Activated CD8-positive, alpha-beta memory T cell treated with anti-CD3 and anti-CD28 coated beads for 24 hours (primary cell): ENCODE results near the gene TTC12.

Source experiments
- DNase-seq: peaks from one replicate; pipeline ENCODE4 v3.0.0-alpha.2; 2020

TTC12 gene

DNA sequence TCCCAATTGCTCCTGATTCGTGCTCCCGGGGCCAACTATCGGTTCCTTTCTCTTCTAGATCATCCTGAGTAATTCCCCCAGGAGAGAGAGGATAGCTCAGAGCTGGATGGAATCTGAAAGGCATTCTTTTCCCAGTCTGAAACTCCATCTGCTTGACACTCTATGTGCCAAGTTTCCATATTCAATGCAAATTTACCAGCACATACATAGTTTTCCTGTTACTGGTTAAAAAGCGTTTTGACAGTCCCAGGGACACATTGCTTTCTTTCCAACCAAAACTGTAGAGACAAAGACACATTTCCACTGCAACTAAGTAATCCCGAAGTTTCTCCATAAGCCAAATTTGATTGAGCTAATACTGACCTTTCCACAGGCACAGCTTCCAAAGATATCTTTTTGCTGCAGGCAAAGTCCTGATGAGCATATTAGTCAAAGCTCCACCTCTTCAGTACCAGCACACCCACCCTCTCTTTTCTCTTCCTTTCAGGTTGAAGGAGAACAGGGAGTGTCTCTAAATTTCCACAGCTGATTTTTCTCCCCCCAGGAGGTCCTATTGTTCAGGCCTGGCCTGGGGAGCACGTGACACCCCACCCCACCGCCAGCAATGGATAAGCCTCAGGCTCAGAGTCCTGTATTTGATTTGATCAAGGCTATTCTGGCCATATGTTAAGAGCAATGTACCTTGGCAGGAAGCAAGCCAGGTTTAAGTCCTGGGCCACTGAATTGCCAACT lies 63.5 kb downstream of the TTC12 start:
- no peak for DNase-seq

DNA sequence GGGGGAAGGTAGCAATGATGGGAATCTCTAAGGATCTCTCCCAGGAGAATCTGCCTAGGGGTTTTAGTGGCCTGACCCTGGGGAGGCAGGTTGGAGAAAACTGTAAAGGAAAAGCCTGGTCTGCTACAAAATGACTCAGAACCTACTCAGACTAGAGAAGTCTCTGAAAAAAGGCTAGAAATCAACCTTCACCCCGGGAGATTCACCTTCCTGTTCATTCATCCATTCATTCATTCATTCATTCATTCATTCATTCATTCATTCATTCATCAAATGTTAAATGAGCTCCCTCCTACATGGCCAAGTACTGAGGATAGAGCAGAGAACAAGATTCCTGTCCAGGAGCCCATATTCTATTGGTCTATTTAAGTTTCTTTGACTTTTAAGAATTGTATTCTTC lies 64.3 kb downstream of the TTC12 start:
- DNase-seq: no peak

DNA sequence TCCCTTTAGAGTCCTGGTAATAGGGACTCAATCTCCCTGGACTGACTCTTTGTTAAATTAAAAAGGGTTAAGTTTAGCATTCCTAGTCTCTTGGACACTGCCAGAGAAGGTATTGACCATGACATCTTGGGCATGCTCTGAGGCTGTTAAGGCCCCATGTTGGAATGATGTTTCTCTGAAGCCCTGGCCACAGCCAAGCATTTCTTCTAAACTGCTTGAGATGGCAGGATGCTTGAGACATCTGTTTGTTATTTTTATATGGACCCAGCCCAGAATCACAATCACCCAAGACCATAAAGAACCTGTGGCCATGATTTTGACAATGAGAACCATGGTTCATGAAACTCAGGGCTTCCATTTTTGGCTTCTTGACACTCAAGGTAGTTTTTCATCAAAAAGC lies 67.7 kb downstream of the TTC12 start:
- no peak for DNase-seq

DNA sequence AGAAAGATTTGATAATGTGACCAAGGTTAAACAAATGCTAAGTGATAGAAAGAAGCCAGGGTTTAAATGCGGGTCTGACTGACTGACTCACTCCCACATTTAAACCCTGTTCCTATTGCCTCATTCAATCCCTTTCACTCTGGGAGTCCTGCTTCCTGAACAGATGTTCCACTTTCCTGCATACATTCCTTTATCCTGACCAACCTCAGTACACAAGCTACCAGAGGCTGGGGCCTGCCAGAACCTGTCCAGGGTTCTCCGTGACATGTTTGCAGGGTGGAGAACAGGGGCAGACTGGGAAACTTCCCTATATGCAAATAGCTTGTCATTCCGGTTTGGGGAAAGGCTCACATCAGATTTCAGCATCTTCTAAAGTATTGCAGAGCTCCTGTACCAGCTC lies 70.2 kb downstream of the TTC12 start:
- no peak for DNase-seq

DNA sequence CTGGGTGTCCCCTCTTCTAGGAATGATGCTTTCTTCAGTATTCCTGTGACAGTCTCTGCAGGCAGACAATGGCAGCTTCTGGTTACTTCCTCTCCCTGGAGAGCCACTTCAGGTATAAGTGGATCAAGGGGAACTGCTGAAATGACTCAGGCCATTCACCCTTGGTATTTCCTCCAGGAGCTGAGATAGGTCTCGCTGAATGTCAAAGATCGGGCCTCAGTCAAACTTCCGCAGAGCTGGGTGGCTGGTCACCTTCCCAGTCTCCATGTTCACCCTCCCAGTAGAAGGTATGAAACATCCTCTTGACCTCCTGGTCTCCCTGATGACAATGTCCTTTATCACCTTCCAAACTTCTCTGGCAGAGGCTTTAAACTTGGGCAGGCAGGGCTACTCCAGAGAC lies 71.4 kb downstream of the TTC12 start:
- no peak for DNase-seq

DNA sequence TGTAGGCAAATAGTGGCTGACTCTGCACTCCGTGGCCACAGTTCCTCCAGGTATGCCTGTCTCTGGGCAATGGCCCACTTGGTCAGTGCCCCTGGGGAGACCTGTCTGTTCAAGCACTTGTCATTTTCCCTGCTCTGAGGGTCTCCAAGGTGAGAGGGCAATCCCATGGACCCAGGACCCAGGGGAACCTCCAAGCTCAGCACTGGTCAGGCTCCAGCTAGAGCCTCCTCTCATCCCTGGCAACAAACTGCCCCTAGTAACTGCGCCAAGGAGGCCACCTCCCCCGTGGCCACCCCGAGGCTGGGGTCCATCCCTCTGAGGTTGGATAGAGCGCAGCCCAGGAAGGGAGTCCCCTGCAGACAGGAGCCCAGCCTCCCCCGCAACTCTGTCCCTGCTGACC lies 72.5 kb downstream of the TTC12 start:
- no peak for DNase-seq

DNA sequence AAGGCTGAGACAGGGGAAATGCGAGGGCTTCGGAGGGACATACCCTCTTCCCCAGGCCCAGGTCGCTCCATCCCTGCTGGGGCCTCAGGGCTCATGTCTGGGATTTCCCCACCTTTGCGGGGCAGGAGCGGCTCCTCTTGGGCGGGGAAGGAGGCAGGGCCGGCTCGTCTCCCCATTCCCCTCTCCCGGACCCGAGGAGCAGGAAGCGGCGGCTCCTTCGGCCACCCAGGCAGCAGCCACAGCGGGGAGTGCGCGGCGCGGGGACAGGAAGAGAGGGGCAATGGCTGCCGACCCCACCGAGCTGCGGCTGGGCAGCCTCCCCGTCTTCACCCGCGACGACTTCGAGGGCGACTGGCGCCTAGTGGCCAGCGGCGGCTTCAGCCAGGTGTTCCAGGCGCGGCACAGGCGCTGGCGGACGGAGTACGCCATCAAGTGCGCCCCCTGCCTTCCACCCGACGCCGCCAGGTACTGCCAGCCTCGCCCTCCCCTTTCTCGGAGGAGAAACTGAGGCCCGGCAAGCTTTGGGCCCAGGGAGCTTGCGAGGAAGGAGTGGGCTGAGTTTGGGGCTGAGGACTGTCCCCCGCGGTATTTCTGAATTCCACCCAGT lies 73.3 kb downstream of the TTC12 start, which contains the start of gene ANKK1:
Gene ANKK1 (plus strand): TSS at position 175 of the 607 bp plus-strand sequence. CDS start 106 bp downstream, at position 281.
- peak; percentile 47 for DNase-seq

DNA sequence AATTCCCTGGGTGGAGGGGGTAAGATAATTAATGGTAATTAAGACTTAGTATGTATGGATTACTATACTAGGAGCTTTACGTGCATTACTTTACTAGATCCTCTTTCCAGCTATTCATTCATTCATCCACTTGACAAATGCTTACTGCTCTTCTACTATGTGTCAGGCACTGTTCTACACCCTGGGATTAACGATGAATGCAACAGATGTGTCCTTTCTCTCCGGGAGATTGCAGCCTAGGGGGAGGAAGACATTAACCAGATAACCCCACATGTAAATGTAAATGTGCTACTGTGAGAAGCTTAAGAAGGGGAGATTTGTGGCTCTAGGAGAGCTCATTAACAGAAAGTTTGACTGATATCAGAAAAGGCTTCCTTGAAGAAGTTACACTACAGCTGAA lies 74.9 kb downstream of the TTC12 start:
- DNase-seq: no peak

DNA sequence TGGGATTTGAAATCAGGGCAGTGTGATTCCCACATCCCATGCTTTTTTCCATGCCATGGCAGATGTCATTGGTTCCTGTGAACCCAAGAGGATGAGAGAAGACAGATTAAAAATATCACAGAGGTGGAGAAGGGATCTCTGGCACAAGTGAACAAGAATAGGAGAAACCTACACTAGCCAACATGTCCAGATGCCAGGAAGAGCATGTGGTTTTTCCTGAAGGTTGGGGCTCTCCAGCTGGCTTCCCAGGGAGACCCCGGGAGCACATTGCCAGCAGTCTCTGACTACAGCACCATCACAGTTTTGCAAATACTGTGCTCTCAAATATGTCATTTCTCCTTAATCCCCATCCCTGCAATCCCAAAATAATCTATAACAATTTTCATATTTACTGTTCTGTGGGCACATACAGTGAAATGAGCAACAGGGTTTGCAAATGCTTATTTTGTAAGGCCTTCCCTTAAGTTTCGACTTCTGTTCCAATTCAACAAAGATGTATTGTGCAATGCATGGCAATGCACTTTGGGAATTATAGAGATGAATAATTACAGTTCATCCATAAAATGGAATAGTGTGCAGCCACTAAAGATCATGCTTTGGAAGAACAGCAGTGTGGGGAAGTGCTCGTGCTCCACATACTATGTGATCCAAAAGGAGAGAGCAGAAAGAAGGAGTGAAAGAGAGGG lies 78.0 kb downstream of the TTC12 start:
- no peak for DNase-seq

DNA sequence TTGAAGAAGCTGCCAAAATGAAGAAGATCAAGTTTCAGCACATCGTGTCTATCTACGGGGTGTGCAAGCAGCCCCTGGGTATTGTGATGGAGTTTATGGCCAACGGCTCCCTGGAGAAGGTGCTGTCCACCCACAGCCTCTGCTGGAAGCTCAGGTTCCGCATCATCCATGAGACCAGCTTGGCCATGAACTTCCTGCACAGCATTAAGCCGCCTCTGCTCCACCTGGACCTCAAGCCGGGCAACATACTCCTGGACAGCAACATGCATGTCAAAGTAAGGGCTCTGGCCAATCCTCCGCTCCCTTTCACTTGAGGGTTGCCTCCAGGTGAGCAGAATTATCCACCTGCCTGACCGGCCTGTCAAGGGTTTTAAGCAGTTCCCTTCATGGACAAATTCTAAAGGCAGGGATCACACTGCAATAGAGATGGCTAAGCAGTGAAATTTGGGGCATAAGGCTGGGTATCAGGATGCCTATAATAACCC lies 79.2 kb downstream of the TTC12 start:
- no peak for DNase-seq

DNA sequence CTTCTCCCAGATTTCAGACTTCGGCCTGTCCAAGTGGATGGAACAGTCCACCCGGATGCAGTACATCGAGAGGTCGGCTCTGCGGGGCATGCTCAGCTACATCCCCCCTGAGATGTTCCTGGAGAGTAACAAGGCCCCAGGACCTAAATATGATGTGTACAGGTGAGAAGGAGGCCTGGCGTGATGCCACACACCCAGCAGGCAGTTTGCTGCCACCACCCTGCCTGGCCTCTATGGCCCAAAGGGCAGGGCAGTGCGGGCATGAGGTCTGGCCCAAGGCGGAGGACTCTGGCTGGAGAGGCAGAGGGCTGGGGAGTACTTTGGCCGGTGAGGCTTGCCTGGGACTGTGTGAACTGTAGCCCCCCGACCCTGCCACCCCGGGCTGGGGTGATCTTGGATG lies 80.5 kb downstream of the TTC12 start:
- DNase-seq: no peak

DNA sequence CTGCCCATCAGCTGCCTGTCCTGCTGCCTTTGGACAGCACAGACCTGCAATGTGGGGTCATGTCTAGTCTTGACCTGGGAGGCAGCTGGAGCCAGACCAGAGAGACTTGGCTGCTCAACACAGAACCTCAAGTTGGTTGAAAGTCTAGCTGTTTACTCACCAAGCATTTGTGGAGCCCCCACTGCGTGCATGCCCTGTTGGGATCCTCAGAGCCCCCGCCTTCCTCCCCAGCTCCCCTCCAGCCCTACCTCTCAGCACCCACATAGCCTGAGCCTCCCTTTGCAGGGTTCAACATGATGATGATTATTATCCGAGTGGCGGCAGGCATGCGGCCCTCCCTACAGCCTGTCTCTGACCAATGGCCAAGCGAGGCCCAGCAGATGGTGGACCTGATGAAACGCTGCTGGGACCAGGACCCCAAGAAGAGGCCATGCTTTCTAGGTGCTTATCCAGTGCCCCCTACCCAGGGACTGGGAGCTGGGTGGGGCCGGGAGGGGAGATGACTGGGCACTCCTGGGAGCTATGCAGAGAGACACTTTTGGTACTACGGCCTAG lies 81.5 kb downstream of the TTC12 start:
- no peak for DNase-seq

DNA sequence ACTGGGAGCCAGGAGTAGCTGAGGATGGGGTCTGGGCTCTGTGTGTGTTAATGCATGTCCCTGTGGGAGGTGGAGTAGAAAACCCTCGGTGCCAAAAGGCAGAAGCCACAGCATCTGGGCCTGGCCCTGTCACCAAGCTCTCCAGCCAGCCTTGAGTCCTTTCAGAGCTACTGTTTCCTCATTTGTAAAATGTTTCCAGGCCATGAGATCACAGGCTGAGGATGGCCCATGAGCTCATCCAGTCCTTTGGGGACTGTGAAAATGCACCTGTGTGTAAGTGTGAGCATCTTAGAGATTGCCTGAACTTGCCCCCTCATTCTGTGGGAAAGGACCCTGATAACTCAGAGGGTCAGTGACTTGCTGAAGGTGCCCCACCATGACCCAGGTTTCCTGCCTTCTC lies 82.3 kb downstream of the TTC12 start:
- DNase-seq: no peak

DNA sequence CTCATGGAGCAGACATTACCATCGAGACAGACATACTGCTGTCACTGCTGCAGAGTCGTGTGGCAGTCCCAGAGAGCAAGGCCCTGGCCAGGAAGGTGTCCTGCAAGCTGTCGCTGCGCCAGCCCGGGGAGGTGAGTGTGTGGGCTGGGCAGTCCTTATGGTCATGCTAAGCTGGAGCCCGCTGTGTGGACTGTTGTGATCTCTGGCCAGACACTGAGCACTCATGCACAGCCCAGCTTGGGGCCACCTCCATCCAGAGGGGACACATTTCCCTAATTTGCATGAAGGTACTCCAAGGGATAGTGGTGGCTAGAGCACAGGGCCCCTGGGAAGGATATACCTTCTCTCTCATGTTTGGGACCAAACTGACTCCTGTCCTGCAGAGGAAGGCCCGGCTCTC lies 82.8 kb downstream of the TTC12 start:
- no peak for DNase-seq

DNA sequence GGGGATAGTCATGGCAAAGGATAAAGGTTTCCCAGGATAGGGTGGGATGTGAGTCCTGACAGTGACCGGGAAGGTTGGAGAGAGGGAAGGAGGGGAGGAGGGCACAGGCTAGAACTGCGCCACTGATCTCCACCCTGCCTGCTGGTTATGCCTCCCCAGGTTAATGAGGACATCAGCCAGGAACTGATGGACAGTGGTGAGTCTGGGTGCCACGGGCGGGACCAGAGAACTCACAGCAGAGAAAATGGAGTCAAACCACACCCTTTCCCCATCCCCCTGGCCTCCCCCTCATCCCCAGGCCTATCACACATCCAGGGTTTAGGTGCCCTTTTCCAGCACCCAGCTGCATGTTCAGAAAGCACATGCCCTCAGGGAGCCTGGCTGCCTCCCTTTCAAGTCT lies 83.4 kb downstream of the TTC12 start:
- no peak for DNase-seq

DNA sequence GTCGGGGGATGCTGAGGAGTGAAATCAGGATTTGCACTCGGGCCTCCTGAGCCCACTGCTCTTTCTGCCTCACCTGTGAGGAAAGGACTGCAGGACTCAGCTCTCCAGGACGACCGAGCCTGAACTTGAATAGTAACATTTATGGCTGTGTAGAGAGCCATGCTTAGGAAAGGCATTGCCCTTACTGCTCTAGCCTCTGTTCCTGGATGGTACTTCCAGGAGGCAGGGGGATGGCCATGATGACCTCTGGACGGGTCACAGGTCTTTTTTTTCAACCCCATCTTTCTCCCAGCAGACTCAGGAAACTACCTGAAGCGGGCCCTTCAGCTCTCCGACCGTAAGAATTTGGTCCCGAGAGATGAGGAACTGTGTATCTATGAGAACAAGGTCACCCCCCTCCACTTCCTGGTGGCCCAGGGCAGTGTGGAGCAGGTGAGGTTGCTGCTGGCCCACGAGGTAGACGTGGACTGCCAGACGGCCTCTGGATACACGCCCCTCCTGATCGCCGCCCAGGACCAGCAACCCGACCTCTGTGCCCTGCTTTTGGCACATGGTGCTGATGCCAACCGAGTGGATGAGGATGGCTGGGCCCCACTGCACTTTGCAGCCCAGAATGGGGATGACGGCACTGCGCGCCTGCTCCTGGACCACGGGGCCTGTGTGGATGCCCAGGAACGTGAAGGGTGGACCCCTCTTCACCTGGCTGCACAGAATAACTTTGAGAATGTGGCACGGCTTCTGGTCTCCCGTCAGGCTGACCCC lies 84.5 kb downstream of the TTC12 start:
- DNase-seq: no peak

DNA sequence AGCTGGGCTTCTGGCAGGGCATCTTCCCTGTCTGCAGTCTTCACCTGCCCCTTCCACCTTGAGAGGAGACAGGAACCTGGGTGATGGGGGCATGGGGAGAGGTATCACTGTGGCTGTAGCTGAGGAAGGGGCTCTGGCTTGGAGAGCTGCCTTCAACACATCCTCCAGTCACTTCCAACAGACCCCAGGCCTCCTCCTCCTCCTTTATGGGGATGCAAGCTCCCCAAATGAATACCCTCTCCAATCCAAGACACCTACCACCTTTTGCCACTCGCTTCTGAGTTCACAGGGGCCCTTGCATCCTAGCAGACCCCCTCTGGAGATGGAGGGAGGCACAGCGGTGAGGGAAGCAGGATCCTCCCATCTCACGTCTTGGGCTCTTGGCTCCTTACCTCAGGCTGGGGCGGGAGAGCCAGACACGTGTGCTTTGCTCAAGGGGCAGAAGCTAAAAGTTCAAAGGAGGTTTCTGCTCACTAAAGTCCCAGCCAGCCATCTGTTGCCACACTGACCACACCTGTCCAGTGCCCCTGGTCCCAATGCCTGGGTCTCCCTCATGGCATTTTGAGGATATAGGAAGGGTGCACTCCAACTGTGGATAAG lies 86.3 kb downstream of the TTC12 start:
- DNase-seq: no peak

DNA sequence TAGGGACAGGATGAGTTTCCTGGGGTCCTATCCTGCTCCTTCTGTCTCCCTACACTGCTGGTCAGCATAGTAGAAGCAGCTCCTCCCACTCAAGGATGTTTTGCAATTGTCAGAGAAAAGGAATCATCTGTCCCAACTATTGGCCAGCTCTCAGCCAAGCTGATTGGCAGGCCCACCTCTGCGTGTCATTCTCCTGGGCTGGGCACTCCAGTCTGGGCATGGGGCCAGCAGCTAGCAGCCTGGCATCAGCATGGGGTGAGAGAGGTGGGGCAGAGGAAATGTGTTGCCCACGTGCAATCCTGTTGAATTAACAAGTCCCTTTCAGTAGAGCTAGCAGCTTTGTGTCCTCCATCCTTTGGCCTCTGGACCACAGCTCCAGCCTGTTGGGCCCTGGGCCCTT lies 87.3 kb downstream of the TTC12 start:
- no peak for DNase-seq

DNA sequence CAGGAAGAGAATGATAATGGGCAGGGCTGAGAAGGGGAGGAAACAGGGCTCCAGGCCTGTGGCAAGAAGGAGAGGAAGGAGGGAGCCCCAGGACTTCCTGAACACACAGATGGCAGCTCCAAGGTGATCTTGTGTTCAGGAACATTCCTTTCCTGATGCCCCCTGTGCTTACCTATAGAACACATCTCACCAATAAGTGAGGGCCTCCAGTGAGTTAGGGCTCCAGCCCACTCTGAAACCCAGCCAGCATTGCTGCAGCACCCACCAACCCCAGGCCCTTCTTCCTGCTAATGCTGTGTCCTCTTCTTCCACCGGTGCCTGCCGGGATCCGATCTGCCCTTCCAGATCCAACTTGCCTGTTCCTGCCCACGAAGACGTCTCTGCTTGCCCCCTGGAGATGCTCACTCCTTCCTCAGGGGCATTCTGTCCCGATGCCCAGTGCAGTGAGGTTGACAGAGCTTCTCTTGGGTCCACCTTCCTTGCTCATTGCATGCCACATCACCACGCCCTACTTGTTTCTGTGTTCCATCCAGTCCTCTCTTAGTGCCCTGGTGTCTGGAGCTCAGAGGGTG lies 90.6 kb downstream of the TTC12 start:
- no peak for DNase-seq

DNA sequence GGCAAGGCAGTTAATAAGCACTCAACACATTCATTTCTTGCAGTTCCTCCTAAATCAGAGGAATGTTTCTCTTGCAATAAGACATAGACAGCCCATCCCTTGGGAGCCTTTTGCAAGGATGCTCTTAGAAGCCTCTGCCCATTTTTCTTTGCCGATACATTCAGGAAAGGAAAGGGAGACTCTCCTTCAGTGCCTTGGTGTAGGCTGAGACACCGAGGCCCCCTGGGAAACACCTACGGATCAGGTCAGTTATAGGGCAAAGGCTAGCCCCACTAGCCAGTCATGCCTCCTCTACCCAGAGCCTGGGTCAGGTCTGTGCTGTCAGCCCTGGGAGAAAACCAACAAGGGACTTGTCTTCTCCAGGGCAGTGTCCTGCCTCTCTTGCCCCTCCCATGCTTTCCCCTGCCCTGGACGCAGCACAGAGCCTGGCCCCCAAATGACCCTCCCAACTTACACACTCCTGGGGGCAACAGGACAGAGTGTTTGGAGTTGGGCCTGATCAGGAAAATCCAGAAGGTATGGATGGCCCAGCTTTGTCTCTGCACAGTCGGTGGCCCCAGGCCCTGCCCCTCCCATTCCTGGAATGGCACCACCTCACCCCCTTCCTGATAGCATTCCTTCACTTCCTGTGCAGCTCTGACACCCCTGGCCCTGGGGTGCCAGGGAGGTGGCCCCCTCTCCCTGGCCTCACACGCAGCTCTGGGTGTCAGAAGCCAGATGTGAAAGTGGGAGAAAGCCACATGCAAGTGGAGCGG lies 91.5 kb downstream of the TTC12 start:
- no peak for DNase-seq

DNA sequence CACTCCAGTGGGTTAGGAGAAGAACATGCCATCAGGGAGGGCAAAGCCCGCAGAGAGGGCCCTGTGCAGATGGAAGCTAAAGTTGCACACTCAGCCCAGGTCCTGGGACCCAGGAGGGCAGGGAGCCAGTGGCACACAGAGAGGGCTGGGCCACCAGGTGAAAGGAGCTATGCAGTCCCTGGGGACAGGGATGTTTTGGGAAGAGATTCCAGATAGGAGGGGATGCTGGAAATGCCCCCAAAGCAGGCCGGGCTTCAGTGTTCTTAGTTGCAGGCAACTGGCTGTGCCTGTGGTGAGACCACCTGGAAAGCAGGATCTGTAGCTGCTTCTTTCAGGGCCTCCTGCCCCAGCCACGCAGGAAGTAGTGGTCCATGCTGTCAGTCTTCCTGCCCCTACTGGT lies 92.8 kb downstream of the TTC12 start:
- no peak for DNase-seq

DNA sequence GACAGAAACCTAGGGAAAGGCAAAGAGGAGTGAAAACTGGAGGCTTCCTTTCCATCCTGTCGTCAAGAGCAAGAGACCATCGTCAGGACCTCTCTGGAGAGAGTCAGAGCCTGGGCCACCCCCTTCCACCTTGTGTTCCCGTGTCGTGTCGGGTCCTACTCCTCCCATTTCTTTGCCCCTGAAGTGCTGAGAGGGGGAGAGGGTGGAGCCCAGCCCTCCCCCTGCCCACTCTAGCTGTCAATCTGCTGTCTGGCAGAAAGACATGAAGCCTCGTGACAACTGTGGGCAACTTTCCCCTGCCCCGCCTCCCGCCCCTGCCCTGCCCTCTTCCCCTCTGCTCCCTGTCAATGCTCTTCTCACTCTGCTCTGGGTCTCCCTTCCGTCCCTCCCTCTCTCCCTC lies 93.8 kb downstream of the TTC12 start:
- no peak for DNase-seq
